Activated T-helper 1 cell treated with Interleukin-2 at 50 U/mL for 16 hours (primary cell): Measurements from ENCODE around the gene GUCY1B1.
A peak's percentile ranks its signal among the peaks of the same experiment; 100 is the strongest.

Experiments
- DNase-seq: peaks from one replicate; pipeline ENCODE4 v3.0.0-alpha.2; 2020; ENCODE audit warnings: low read depth

GUCY1B1 gene

GRCh38 chr4:155758481-155759371 is at the start of gene GUCY1B1:
Gene GUCY1B1, plus strand, starts transcription at chr4:155759021. Its CDS starts 120 bp downstream, at chr4:155759141.
- peak; percentile 22 for DNase-seq

DNA sequence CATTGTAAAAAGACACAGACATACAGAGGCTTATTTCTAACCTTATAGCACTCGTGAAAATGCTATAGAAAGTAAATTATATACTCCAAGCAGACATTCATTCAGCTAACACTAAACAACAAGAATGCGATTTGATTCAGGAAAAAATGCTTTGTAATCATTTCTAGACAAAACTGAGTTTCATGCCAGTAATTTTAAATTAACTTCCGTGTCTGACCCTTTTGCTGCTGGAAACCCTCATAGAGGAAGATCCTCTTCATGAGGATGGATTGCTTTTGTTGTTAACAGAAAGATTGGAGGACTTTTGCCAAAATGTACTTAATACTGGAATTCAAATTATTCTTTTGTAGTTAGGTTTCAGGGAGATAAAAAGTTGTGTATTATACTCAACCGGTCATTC is 48.9 kb upstream of the GUCY1B1 start:
- no peak for DNase-seq

GRCh38 chr4:155711556-155711955 is 47.3 kb upstream of the GUCY1B1 start:
- no peak for DNase-seq

DNA sequence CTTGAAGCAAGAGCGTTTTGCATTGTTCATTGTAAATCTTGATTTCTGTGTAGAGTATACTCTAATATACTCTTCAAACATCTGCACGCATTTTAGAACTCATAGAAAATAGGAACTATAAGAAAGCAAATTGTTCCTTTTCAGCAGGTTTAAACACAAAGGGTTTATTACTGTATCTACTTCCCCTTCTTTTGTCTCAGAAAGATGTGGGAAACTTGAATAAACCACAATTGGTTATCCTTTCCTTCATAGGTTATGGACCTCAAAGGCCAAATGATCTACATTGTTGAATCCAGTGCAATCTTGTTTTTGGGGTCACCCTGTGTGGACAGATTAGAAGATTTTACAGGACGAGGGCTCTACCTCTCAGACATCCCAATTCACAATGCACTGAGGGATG is 46.0 kb upstream of the GUCY1B1 start:
- DNase-seq, result no peak

DNA sequence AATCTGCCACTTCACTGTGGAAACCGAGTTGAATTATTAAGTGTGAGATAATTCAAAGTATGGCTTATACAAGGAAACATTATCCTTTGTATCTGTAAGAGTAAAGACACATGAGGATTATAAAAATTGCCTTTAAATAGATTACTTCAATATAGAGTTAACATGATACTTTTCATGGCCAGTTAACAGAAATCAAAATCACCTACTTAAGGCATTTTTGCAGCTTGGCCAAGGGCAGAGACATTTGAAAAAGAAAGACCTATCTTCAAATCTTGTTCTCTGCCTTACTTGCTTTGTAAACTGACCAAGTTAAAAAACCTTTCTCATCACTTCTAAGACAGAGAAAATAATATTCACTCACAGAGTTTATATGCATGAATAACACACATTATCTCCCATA is 44.9 kb upstream of the GUCY1B1 start:
- no peak for DNase-seq

DNA sequence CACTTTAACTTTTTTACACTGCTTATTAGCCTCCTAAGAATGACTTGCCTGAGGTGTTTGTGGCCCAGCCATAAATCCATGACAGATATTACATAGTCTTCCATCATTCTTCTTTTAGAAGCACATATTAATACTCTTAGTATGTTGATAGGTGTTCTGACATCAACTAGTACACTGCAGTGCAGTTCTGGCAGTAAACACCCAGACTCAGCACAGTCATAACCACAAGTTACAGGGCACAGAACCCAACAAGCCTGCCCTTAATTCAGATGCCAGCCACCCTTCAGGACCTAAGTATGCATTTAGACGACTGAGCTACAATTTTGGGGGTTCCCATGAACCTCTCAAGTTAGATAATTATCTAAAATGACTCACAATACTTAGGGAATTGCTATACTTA is 36.5 kb upstream of the GUCY1B1 start:
- DNase-seq, result no peak

DNA sequence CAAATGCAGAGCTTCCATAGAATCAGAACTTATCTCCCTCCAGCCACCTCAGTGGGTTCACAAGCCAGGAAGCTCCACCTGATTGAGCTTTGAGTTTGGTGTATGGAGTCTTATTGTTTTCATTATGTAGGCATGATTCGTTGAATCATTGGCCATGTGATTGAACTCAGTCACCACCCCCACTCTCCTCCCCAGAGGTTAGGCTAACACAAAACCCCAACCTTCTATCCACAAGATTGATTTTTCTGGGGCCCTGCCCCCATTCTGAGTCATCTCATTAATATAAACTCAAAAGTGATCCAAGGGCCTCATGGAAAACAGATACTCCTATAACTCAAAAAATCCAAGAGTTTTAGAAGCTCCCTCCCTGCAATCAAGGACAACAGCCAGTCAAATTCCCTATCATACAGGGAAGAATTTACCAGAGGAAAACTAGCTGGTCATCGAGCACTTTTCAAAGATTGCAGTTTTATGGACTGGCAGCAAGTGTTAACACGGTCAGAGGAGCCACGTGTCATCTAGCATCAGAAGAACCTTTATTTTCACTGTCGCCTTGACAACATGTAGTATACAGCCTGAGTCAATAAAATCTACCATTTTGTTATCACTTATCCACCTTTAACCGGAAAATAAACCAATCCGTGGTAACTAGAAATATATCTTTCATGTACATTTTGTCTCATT is 35.9 kb upstream of the GUCY1B1 start:
- DNase-seq, result no peak

GRCh38 chr4:155724731-155725130 is 34.1 kb upstream of the GUCY1B1 start:
- no peak for DNase-seq

GRCh38 chr4:155734065-155734464 is 24.8 kb upstream of the GUCY1B1 start:
- DNase-seq, result no peak

DNA sequence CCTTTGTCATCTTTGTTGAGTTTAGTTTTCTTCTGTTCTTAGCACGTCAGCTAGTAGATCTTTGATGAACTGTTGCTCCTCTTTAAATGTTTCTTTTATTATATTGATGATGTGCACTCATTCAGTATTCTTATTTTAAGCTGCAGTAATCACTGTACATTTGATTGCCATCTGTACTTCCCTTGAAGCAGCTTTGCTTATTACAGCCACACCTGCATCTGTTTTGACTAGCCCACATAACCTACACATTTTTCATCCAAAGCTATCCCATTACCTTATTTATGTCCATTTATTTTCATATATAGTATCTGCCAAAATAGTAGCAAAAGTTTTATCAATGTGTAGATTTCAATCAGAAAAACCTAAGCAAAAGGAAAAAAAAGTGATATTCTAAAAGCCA is 23.9 kb upstream of the GUCY1B1 start:
- no peak for DNase-seq

DNA sequence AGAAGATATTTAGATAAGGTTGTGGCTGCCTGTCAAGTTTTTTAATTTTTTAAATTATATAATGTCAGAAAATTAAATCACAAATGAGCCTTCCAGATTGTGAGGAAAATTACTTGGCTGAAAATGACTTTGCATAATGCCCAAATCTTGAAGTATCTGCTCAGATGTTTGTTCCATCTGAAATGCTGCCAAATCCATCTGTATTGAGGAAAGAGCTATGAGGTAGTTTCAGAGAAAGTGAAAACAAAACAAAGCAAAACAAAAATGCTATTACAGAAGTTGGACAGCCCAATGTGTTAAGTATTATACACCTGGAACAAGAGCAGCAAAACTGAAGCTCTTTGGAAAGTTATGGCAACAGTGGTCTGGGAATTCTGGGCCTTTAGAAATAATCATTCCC is 23.3 kb upstream of the GUCY1B1 start:
- no peak for DNase-seq

- DNase-seq, result no peak
Measured at GRCh38 chr4:155738548-155738947, 20.3 kb upstream of the GUCY1B1 start.

DNA sequence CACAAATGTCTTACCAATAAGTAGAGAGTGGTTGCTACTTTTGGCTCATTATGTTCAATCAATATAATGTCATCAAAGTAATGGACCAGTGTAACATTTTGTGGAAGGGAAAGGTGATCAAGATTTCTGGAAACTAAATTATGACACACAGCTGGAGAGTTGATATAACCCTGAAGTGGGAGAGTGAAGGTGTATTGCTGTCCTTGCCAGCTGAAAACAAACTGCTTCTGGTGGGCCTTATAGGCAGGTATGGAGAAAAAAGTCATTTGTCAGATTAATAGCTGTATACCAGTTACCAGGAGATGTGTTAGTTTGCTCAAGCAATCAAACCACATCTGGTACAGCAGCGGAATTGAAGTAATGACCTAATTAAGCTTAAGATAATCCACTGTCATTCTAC is 17.3 kb upstream of the GUCY1B1 start:
- no peak for DNase-seq

DNA sequence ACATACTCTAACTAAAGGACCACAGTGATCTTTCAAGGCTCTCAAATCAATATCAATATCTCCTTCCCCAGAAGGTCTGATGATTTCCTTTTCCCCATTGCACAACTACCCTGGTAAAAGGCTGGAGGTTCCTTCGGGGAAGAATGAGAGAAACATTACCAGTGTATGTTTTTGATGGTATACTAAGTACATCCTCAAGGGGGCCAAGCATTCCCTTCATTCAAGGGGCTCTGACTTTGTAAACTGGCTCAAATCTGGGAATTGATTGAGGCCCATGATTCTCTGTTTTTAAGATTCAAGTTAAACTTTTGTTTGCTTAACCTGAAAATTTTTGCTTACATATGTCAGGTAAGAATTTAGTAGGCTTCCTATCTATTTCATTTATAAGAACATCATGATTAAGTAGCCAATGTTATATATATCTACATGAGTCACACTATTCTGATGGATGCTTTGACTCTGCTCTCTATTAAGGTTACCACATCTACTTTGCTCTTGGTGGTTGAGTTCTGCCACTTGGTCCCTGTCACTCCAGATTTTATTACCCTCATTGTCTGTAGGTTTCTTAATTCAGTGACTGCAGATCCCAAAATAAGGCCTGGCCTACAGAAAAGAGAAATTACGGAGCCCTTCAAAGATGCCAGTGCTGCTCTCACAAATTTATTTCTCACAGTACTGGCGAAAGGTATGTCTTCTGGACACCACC is 16.4 kb upstream of the GUCY1B1 start:
- DNase-seq, result no peak

DNA sequence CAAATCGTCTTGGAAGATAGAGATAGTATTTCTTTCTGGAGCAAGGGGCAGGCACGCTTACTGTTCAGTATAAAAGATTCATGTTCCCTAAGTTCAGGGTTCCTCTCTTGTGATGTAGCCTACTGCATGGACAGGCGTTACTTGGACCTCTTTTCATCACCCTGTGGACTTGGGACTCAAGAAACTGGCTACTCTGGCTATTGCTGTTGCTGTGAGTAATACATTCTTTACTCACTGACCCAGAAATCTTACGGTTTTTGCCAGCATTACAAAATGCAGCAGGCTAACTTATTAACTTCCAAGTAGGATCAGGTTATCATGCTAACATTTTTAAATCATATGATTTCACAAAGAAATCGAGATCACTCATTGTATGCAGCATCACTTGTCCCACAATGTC is 12.8 kb upstream of the GUCY1B1 start:
- no peak for DNase-seq

- no peak for DNase-seq
Measured at GRCh38 chr4:155748039-155748438, 10.8 kb upstream of the GUCY1B1 start.

DNA sequence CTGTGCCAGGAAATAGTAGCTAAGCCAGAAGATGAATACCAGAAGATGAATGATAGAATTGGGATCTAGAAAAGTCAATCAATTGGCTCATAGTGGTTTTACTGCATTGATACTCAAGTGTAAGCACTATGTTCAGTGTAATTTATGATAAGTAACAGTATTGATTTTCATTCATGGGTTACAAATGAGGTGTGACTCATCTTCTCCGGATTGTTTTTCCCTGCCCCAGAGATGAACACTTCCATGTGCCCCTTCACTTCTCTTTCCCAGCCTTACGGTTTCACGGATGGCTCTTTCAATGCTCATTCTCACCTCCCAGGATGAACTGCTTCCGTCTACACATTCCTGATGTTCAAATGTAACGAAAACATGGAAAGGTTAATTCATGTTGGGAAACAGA is 9.8 kb upstream of the GUCY1B1 start:
- no peak for DNase-seq

DNA sequence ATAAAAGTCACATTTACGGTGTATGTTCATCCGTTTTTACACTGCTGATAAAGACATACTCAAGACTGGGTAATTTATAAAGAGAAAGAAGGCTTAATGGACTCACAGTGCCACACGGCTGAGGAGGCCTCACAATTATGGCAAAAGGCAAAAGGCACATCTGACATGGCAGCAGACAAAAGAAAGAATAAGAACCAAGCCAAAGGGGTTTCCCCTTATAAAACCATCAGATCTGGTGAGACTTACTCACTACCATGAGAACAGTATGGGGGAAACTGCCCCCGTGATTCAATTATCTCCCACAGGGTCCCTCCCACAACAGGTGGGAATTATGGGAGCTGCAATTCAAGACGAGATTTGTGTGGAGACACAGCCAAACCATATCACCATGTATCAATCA is 7.3 kb upstream of the GUCY1B1 start:
- no peak for DNase-seq

GRCh38 chr4:155757745-155758265 is 1.0 kb upstream of the GUCY1B1 start:
- no peak for DNase-seq

- DNase-seq, result no peak
Measured at GRCh38 chr4:155759372-155760252, 791 bp downstream of the GUCY1B1 start.

GRCh38 chr4:155761047-155761446 is 2.2 kb downstream of the GUCY1B1 start:
- no peak for DNase-seq

DNA sequence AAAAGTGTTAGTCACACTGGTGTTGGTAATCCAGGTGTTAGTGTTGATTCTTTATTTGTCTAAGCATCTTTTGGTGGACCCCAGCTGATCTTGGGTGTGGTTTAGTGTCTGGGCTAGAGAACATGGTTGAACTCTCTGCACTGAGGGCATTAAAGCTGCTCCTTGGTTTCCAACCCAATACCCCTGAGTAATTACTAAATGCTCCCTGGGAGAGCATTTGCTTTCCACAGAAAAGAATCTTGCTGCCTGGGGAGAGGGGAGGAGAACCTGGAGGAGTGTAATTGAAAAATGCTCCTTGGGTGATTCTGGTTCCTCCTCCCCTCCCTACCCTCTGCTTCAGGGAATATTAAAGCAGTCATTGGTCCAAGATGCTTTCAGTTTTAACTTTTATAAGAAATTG is 3.1 kb downstream of the GUCY1B1 start:
- no peak for DNase-seq
